Cardiac fibroblast (primary cell): ENCODE results near the gene SH3RF2.

Experiments used
- DNase-seq, 2 donors: peaks; one replicate each; pipeline versions ENCODE4 v3.0.0 to v3.0.0-alpha.2; 2010; ENCODE audit warnings: low read depth in 2 of 2
- H3K4me3 ChIP-seq, 2 donors: replicated peaks in 1 of 2; 1 replicate in 1 of 2; 2 replicates in 1 of 2; pipeline ENCODE4 v1.5.1; 2011; ENCODE audit warnings: low read depth in 2 of 2, low read length in 2 of 2, mild to moderate bottlenecking in 2 of 2, moderate library complexity in 1 of 2
- TF ChIP-seq, protein P1 (sequence below): IDR thresholded peaks from one replicate; pipeline ENCODE4 v1.5.1; 2011; ENCODE audit warnings: low read depth, mild to moderate bottlenecking, low read length, inconsistent platforms

Gene SH3RF2

DNA sequence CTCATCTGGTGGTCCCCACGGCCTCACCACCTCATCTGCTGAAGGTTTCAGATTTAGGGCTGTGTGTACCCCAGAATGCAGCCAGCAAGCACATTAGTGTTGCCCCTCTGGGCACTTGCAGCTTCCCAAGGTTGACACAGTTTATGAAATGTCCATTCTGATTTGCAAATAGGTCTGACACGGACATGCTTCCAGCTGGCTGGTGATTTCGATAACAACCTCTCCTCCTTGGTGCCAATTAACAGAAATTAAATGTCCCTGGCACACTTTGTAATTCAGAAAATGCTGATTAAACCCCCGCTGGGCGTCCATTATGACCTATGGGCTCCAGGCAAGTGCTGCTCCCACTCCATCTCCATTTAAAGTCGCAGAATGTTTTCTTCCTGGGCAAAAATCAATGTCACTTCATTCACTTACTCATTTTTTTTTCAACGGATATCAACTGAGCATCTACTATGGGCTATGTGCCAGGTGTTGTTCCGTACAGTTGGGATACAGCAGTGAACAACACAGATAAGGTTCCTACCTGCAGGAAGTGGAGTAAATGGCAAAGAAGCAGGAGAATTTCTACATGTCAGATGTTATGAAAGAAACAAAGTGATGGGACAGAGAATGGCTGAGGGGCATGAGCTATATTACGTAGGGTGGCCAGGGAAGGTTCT lies 137.0 kb downstream of the SH3RF2 start:
- TF ChIP-seq, protein P1, sequence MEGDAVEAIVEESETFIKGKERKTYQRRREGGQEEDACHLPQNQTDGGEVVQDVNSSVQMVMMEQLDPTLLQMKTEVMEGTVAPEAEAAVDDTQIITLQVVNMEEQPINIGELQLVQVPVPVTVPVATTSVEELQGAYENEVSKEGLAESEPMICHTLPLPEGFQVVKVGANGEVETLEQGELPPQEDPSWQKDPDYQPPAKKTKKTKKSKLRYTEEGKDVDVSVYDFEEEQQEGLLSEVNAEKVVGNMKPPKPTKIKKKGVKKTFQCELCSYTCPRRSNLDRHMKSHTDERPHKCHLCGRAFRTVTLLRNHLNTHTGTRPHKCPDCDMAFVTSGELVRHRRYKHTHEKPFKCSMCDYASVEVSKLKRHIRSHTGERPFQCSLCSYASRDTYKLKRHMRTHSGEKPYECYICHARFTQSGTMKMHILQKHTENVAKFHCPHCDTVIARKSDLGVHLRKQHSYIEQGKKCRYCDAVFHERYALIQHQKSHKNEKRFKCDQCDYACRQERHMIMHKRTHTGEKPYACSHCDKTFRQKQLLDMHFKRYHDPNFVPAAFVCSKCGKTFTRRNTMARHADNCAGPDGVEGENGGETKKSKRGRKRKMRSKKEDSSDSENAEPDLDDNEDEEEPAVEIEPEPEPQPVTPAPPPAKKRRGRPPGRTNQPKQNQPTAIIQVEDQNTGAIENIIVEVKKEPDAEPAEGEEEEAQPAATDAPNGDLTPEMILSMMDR = no peak
- DNase-seq = no peak
- H3K4me3 ChIP-seq = no peak overlapping the region

DNA sequence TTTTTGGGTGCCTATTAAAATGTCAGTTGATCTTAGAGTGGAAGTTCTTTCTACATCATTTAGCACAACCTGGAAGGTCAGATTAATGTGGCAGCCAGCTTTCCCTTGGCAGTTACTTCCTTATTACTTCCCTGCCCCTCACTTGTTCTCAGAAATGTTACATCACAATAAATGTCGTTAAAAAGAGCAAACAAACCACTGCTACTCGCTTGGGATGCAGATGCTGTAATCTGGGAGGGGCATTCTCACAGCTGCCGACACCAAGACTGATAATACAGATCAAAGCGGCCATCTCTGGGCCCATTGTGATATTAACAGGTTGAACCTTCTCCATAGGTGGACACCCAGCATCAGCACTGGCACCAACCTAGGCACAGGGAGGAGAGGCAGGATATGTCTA lies 139.7 kb downstream of the SH3RF2 start:
- no peak overlapping the region for H3K4me3 ChIP-seq
- TF ChIP-seq, protein P1 = no peak
- no peak for DNase-seq

DNA sequence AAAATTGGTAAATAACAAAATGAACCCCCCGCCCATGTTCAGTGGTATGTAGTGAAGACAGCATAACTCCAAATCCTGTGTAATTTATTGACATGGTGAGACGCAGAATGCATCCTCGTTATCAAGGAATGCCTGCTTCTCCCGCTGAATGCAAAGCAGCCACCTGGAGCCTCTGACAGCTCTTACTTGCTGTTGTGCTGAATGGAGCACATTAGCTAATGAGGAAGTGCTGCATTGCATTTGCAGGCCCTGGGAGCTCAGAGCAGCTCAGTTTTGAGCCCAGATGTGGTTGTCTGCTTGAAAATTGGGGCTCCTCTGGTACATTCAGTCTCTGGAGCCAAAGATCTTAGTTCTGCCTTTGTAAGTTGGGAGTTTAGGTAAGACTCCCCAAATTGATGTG lies 140.1 kb downstream of the SH3RF2 start:
- no peak overlapping the region for H3K4me3 ChIP-seq
- DNase-seq = no peak
- TF ChIP-seq, protein P1 = no peak

DNA sequence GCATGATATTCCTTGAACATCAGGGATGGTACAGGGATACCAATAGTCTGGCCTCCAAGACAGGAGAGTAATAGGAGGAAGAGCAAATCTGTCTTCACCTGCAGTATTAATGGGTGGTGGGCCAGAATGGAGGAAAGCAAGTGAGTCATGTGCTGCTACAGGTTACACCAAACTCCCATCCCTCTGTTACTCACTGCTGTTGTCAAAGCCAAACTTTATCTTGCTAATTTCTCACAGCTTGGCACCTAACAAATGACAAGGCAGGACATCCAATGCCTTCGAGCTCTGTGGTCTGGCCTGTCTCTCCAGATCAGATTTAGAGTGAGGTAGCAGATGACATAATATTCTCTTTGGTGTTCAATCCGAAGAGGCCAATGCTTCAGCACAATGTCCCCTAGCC lies 142.2 kb downstream of the SH3RF2 start:
- DNase-seq = no peak
- TF ChIP-seq, protein P1 = no peak

DNA sequence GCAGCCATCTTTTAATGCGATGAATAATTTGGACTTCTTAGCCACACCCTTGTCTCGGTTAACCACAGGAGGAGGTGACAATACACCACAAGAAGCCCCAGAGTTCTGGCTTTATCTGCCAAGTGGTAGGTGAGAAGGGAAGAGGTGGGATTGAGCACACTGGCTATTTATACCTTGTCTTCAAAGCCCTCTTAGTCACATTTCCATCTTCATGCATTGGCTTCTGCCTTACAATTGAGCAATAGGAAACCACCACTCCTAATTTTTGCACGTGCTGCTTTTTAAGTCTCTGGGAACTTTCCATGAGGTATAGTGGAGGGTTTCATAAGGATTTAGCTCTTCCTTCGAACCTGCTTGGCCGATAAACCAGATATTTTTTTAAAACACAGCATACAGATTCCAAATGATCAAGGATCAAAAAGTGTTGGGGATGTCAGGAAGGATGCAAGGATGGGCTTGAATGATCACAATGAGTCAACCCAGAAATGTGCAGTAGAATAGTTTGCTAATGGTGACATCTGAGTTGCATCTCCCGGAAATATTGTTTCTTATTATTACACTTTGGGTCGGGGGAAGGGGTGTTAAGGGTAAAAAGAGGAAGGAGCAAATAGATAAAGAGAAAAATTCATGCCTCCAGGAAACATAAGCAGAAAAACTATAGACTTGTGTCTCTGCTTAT lies 143.5 kb downstream of the SH3RF2 start:
- peak; percentile 21 to 32 for DNase-seq
- H3K4me3 ChIP-seq = no peak overlapping the region
- TF ChIP-seq, protein P1 = no peak

More for the DNA sequence above, 142.2 kb downstream of the SH3RF2 start:
- H3K4me3 ChIP-seq = no peak overlapping the region

DNA sequence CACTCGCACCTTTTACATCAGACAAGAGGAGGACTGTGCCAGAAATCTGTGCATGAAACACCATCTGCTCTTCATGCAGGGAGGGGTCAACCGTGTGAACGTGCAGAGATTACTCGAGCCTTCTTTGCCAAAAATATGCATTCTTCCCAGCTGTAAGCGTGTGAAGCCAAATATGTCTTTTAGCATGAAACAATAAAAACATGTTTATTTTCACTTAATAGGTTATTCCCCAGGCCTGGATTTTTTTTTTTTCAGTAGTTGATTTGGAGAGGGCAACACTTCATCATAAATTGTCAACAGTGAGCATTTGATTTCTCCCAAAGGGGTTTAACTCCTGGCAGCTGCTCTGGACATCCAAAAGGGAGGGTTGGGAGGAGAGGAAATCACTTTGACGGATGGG lies 145.2 kb downstream of the SH3RF2 start:
- no peak overlapping the region for H3K4me3 ChIP-seq
- TF ChIP-seq, protein P1 = no peak
- peak in 1 of 2 donors; percentile 35 for DNase-seq

DNA sequence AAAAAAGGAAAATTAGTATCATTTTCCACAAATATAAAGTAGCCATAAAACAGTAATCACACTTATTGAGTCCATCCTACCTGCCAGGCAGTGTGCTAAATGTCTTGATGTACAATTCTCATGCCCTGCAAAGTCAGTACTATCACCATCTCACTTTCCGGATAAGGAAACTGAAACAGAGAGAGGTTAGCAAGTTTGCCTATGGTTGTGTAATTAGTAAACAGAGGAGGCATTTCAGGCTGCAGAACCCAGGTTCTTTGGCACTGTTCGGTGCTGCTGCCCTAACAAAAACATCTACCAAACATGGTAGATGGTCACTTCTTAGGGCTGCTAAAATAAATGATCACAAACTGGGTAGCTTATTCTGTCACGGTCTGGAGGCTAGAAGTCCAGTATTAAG lies 146.4 kb downstream of the SH3RF2 start:
- no peak for DNase-seq
- H3K4me3 ChIP-seq = no peak overlapping the region
- TF ChIP-seq, protein P1 = no peak
